ENCODE results near the gene LAS1L.
A peak's percentile ranks its signal among the peaks of the same experiment; 100 is the strongest.
"Not testable (repeated sequence)": the region's sequence is repeated elsewhere in the genome, so short reads cannot be mapped to it uniquely, and the experiment has no call there.

LAS1L gene

GRCh38 chrX:65534450-65535292, at the start of gene LAS1L:
LAS1L (minus strand) TSS chrX:65534787; CDS start chrX:65534715, 72 bp downstream.
- DNase-seq (ENCODE audit: low spot score): peak; percentile 94

GRCh38 chrX:65582450-65583082, 48.0 kb upstream of the LAS1L start:
- DNase-seq (ENCODE audit: low spot score): no peak

DNA sequence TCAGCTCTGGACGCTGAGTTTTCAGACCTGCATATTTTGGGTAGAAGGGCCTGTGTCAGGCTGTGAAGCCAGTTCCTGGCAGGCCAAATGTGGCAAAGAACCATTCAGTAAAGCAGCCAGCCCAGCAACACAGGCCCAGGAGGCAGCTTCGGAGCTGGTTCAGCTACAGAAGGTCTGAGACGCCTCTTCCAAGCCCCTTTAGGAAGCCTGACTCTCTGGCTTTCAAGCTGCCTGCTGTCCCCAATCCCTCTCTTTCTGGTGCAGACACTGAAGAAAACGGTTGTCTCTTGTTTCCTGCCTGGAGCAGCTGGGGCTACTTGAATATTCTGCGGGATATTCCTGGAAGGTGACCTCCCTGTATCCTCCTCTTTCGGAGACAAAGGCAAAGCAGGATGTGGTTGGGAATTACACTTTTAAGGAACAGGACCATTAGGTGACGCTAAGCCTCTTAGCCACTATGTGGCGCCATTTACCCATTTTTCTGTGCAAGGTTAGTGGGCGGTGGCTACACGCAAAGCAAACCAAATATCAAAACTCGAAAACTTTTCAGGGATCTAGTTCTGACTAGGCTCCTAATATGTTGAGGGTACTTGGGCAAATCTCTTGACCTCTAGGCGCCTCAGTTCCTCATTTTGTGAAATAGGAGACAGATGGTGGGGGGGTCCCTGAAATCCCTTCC, 47.2 kb upstream of the LAS1L start:
- peak; percentile 66 for DNase-seq (ENCODE audit: low spot score)

GRCh38 chrX:65578346-65578745, 43.8 kb upstream of the LAS1L start:
- DNase-seq (ENCODE audit: low spot score): no peak

GRCh38 chrX:65576160-65576559, 41.6 kb upstream of the LAS1L start:
- DNase-seq (ENCODE audit: low spot score): no peak

DNA sequence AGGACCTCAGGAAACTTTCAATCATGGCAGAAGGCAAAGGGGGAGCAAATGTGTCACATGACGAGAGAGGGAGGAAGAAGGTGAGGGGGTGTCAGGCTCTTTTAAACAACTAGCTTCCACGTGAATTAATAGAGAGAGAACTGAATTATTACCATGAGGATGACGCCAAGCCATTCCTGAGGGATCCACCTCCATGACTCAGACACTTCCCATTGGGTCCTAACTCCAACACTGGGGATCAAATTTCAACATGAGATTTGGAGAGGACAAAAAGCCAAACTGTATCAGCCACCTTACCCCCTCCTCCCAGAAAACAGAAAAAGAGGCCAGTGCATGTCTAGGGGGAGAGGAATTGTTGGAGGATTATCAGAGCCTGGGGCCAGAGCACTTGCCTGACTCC, 40.4 kb upstream of the LAS1L start:
- DNase-seq (ENCODE audit: low spot score): no peak

DNA sequence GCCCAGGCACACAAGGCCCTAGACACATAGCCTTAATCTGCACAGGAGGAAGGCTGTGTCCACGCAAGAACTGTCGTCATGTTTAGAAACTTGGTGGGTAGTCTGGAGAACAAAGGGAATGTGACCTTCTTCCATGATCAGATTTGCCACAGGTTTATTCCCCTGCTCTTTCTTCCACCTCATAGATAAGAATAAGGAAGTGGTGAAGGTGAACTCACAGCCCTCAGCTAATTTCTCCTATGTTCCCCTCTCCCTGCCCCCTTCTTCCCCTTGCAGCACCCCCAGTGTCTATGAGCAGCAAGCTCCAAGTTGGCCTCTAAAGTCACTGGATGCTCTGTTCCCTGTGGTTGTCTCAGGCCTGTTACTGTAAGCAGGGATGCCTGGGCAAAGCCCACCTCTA, 39.8 kb upstream of the LAS1L start:
- DNase-seq (ENCODE audit: low spot score): no peak

- DNase-seq (ENCODE audit: low spot score): no peak
Observed at GRCh38 chrX:65572971-65573370, 38.4 kb upstream of the LAS1L start.

- not testable (repeated sequence) for DNase-seq (ENCODE audit: low spot score)
Observed at GRCh38 chrX:65562850-65563249, 28.3 kb upstream of the LAS1L start.

DNA sequence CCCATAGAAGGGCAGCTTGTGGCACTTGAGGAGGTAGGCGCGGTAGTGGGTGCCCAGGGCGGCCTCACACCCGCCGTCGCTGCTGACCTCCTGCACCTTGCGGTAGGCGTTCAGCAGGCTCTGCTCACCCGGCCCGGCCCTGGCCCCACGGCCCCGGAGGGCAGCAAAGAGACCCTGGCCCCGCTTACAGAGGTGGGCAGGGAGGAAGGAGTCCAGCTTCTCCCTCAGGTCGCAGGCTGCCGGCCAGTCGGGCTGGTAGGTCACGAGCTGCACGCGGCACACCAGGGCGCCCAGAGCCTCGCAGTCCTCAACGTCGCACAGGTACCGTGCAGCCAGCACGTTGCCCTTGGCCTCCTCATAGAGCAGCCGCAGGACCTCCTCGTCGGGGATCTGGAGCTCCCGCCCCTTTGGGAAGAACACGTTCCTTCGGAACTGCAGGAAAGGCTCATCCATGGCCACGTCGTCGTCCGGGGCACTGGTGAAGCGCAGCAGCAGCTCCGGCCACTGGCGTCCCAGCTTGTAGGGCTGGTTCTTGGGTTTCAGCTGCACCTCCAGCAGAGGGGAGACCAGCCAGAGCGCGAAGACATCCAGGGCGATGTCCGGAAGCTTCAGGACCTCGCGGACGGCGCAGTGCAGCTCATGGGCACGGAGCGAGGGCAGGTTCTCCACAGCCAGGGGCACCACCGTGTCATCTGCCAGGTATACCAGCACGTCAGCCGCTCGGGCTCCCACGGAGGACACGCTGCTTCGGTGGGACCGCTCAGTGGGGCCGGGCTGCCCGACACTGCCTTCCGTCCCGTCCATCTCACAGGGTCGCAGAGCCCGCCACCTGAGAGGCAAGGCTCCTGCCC, 17.1 kb upstream of the LAS1L start:
- no peak for DNase-seq (ENCODE audit: low spot score)

GRCh38 chrX:65551086-65551485, 16.5 kb upstream of the LAS1L start:
- no peak for DNase-seq (ENCODE audit: low spot score)

- no peak for DNase-seq (ENCODE audit: low spot score)
Observed at GRCh38 chrX:65545456-65545855, 10.9 kb upstream of the LAS1L start.

DNA sequence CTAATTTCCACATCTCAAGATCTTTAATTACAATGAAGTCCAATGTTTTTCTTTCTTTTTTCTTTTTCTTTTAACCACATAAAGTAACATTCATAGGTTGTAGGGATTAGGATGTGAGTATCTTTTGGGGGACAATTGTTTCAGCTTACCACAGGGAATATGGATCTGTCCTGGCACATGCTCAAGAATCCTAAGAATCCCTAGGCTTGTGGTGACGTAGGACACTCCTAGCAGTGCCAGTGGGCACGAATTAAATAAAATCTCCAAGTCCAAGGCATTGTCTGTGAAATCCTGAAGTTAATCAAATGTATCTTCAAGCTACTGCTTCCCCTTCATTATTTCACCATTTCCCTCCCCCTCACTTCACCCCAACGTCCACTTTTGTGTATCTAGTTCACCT, 2.6 kb upstream of the LAS1L start:
- DNase-seq (ENCODE audit: low spot score): no peak

DNA sequence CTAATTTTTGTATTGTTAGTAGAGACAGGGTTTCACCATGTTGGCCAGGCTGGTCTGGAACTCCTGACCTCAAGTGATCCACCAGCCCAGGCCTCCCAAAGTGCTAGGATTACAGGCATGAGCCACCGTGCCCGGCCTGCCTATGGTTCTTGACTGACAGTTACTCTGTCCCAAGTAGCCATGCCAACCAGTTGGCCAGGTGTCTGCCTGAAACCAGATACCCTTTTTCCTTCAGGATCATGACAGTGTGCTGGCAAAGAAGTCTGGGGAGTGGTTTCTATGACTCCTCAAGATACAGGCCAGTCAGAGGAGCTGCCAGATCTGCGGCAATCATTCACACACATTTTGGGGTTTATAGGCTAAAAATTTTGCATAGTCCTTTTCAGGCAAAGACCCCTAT, 1.7 kb upstream of the LAS1L start:
- no peak for DNase-seq (ENCODE audit: low spot score)

DNA sequence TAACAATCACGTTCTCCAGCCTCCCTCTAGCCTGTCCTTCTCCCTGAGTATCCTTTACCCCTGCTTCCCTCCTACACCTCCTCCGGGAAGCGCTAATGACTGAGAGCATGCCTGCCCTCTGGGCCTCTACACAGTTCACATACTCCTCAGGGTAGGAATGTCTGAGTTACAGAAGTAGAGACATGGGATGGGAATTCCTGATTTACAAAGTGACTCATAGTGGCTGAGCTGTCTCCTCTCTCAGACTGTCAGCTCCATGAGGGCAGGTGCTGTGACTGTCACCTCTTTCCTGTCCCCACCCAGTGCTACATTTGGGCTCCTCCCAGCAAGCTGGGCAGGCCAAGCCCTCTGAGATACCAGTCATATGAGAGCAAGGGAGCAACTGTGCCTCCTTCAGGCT, 2.6 kb downstream of the LAS1L start:
- DNase-seq (ENCODE audit: low spot score): no peak

DNA sequence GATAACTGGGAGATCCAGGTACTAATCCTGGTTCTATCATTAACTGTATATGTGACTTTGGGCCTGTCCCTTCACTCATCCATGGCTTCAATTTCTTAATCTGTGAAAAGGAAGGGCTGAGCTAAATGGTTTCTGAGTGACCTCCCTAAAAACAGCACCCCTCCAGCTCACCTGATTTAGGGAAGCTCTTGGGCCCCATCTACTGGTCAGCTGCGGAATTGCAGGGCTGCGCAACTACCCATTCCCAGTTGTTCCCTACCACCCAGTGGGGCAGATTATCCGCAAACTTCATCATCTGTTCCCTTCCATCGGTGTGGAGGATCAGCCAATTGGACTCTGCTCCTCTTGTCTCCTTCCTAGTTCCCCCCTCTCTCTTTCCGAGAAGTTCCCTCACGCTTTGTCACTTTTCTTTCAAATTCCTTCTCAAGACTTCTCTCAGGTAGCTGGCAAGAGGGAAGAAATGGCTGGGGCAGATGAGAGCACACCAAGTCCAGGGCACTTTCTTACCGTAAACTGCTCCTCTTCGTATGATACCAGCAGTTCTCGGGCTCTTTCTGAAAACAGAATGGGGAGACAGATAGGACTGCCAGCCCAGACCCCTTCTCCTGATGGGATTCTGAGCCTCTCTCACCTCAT, 5.8 kb downstream of the LAS1L start:
- peak; percentile 54 for DNase-seq (ENCODE audit: low spot score)

DNA sequence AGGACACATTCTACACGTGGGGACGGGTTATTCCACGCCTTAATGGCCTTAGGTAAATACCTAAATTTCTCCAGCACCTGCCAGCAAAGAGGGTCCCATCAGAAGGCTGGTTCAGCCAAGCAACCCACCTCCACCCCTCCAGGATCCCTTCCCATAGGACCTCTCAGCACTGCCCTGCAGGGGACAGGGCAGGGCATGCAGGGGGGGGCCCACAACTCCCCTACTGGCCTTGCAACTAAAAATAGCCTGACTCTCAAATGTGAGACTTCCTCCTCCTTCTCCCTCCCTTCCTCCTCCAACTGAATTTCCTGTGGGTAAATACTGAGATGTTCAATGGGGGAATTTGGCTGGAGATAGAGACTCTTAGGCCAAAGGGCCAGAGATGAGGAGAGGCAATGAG, 6.3 kb downstream of the LAS1L start:
- DNase-seq (ENCODE audit: low spot score): no peak

- no peak for DNase-seq (ENCODE audit: low spot score)
Observed at GRCh38 chrX:65524139-65524538, 10.4 kb downstream of the LAS1L start.

DNA sequence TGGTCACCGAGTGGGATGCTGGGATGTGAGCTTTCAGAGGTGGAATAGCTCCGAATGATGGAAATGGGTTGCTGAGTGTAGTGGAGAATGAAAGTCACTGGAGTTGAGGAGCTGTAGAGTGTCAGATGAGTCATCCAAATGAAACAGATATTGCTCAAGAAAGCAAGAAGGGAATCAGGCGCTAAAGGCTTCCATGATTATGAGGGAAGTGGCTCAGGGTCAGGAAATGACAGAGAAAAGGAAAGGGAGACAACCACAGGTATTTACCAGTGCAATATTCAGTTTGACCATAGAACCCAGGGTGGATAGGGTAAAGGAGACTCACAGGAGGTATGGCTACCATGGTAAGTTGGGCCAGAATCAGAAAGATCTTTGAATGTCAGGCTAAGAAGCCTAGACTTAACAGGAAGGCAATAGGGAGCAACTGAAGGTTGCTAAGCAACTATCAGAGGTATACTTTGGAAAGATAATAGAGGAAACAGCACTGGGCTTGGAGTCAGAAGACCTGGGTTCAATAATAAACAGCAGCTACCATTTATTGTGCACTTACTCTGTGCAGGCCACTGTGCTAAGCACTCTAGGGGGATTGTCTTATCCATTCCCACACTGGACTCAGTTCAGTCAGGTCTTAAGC, 11.7 kb downstream of the LAS1L start:
- no peak for DNase-seq (ENCODE audit: low spot score)

GRCh38 chrX:65519530-65519929, 15.1 kb downstream of the LAS1L start:
- not testable (repeated sequence) for DNase-seq (ENCODE audit: low spot score)

DNA sequence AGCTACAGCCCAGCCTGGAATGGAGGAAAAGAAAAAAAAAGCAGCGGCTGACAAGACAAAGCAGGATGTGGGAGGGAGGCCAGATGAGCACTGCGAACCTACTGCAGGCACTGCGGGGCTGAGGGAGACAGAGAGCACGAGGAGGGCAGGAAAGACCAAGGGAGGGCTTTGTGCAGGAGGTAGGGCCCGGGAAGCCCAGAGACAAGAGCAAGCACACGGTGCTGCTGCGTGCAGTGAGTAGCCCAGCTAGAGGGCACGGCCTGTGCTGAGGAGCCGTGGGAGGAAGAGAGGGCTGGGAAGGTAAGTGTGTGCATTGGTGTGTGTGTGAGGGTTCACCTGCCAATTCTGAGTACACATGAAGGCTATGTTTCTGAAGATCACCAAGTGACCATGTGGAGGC, 15.6 kb downstream of the LAS1L start:
- DNase-seq (ENCODE audit: low spot score): not testable (repeated sequence)

All from CD4-positive, alpha-beta T cell treated with Interleukin-2 at 100 ng/mL for 4 hours (primary cell).